Stromal cell of bone marrow (primary cell): ENCODE data around the gene SLC25A11.
A peak's percentile ranks its signal among the peaks of the same experiment; 100 is the strongest.

ENCODE experiments used
- DNase-seq: peaks from one replicate; pipeline ENCODE4 v3.0.0-alpha.2; 2012; ENCODE audit warnings: low read depth

SLC25A11 gene

GRCh38 chr17:4966844-4967538, 27.1 kb upstream of the SLC25A11 start:
- DNase-seq: peak; percentile 99

GRCh38 chr17:4965311-4965986, 25.6 kb upstream of the SLC25A11 start:
- DNase-seq: no peak

DNA sequence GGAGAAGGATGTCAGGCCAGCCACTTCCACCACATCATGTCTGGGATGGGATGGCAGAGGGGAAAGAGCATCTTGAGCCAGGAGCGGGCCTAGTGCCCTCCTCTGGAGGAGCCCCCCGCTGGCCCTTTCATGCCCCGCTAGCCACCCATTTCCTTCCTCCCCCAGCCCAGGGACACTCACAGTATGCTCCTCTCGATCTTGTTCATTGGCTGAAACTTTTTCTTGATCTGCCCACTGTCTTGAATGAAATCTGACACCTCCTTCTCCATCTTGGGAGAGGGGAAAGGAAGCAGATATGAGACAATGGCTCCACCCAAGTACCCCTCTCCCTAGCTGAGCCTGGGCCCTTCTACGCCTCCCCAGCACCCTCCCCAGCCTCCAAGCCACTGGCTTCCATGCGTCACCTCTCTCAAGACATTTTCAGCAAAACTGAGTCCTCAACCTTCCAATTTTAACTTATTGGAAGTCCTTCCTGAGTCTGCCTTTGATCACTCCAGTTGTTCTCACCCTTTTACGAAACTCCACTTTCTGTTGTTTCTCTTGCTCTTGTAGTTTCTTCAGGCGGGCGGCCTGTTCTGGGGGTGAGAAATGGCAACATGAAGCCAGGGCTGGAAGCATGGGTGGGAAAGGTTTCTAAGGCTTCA, 20.6 kb upstream of the SLC25A11 start:
- DNase-seq: no peak

DNA sequence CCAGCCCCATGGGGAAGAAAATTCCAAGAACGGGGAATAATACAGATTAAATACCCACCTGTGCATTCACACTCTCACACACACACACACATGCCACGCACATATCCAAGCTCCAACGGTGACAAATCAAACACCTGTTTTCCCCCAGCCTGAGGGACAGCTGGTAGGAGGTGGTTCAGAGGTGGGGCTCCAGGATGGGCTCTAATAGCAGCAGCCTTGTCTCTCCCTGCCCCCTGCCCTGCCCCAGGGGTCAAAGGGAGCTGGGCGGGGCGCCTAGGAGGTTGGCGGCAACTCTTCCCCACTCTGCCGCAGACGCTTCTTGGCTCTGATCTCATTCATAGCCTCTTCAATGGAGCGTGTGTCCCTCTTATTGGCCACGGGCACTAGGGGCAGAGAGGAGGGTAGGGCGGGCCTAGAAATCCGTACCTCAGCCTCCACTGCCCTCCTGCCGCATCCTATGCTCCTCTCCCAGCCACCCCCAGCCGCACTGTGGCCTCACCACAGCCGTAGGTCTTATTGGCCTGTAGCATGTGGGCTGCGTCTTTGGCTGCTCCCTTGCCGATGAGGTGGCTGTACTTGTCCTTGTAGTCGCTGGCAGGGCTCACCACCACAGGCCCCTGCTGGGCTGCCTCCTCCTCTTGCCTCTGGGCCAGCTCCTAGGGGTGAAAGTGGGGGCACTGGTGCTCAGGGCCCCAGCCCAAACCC, 19.6 kb upstream of the SLC25A11 start:
- DNase-seq: no peak

DNA sequence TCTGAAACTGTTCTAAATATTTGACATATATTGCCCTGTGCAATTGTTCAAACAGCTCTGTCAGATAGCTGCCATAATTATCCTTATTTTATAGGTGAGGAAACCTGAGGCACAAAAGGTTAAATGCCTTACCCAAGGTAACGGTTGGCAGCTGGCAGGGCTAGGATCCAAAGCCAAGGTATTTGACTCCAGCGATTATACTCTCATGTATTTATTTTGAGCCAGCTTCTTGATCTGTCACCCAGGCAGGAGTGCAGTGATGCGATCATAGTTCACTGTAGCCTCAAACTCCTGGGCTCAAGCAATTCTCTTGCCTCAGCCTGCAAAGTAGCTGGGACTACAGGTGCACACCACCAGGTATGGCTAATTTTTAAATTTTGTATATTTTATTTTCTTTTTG, 18.3 kb upstream of the SLC25A11 start:
- DNase-seq: no peak

DNA sequence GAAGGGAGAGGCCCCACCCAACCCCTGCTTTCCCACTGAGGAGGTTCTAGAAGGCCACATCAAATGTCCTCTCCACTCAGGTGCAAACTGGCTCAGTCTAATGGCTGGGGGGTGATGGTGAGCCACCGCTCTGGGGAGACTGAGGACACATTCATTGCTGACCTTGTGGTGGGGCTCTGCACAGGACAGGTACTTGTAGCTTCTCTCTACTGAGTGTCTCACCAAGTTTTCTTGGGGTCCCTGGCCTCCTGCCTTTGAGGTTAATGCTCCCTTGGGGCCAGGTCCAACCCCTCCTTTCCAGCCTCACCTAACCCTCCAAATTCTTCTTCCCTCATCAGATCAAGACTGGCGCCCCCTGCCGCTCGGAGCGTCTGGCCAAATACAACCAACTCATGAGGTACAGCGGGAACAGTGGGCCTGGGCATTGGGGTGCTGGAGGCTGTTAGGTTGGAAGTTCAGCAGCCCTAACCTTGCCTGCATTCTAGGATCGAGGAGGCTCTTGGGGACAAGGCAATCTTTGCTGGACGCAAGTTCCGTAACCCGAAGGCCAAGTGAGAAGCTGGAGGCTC, 16.7 kb upstream of the SLC25A11 start:
- no peak for DNase-seq

GRCh38 chr17:4955091-4955490, 15.2 kb upstream of the SLC25A11 start:
- no peak for DNase-seq

GRCh38 chr17:4953451-4953961, 13.7 kb upstream of the SLC25A11 start:
- peak; percentile 78 for DNase-seq

- no peak for DNase-seq
Observed at GRCh38 chr17:4951486-4951885, 11.6 kb upstream of the SLC25A11 start.

GRCh38 chr17:4950746-4951204, 10.9 kb upstream of the SLC25A11 start, which contains the start of gene ENO3:
TSS of gene ENO3 (plus strand) at chr17:4951119. CDS start at chr17:4951830, 711 bp downstream.
- DNase-seq: no peak

- no peak for DNase-seq
Observed at GRCh38 chr17:4950075-4950745, 10.4 kb upstream of the SLC25A11 start.

DNA sequence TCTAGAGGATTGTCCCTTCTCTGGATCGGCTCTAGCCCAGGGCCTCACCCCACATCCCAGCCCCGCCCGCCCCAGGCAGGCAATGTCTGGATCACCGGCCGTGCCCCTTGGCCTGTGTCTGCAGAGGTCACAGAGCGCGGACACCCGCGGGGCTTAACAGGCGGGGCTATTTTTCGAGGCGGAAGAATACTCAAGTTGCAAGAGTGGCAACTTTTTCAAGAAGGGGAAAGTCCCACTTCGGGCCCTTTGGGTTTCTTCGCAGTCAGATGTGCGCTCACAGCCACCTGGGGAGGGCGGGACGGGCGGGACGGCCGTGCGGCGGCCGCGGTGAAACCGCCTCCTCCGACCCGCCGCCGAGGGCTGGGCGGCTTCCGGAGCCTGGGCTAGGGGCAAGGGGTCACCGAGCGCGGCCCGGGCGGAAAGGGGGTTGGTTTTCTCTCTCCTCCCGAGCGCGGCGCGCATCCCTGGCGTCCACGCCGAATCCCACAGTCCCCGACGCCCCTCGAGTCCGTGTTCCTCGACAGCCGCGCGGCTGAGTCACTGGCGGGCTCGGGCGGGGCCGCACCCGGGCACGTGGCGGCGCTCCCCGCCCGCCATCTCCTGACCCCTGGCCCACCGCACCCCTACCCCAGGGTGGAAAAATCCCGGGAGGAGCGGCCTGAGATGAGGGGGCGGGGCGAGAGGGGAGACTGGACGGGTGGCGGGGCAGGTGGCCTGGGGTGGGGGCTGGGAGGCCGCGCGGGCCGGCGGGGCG, 9.7 kb upstream of the SLC25A11 start:
- no peak for DNase-seq

GRCh38 chr17:4948931-4949320, 9.1 kb upstream of the SLC25A11 start:
- DNase-seq: peak; percentile 86

GRCh38 chr17:4948166-4948930, 8.5 kb upstream of the SLC25A11 start, which contains the start of gene PFN1:
TSS of gene PFN1 (minus strand) at chr17:4948530. CDS start at chr17:4948394, 136 bp downstream.
- peak; percentile 91 for DNase-seq

DNA sequence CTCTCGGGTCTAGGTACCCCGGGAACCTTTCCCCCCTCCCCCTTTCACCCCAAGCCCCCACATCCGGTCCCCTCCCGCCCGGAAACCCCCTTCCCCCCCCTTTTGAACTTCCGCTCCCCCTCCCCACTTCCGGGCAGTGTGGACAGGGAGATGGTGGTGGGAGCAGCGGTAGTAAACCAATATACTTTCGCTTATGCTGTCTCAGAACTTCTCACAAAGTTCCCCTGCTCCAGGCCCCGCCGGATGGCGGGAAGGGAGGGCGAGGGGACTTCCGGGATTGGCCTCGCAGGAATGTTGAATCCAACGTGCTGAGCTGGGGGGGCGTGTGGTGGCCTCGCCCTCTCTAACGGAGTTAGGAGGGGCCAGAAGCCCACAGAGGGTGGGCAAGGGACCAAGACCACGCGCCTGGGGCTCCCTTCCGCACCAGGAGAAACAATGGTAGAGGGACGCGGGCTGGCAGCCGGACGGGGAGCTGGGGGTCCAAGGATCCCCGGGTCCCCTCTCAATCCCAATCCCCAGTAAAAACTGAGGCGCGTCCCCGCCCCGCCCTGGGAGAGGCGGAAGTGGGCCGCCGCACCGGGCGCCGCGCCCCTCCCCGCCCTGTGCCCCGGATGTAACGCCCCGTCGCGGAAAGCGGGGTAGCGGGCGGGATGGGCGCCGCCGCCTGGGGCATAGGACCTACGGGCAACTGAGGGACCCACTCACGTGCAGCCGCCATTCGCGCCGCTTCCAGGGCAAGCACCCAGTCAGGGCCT, 7.7 kb upstream of the SLC25A11 start:
- DNase-seq: no peak

DNA sequence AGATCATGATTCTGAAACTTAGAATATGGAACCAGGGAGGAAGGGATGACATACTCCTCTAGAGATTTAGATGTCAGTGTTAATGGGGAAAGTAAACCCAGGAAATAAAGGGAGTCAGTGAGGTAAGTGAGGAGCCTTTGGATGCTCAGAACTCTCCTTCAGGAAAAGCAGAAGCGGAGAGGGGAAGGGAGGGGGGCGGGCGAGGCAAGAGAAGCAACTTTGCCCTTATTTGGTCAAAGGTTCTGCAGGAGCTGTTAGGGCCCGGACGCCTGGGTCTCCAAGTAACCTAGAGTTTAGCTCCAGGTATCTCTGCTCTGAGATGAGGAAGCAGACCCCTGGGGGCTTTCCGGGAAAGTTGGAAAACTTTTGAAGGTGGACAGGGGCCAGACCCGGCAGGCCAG, 7.2 kb upstream of the SLC25A11 start:
- DNase-seq: no peak

GRCh38 chr17:4946312-4946976, 6.6 kb upstream of the SLC25A11 start:
- DNase-seq: no peak

DNA sequence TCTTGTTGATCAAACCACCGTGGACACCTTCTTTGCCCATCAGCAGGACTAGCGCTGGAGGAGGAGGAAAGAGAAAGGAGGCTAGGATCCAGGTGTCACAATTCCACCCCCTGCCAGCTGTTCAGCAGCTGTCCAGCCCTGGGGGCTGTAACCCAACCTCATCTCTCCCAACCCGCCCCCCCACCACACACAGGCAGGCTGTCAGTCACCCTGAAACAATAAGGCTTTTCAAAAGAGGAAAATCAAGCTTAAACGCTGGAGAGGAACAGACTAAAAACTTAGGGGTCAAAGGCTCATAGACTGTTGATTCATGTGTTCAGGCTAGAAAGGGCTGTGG, 6.1 kb upstream of the SLC25A11 start:
- DNase-seq: no peak
